ENCODE results near the gene SLC35A3.

GRCh38 chr1:99993468-99993845 is 23.7 kb downstream of the SLC35A3 start:
- TF ChIP-seq POLR2A (IDR thresholded peaks at IDR 0.05) = no peak
- TF ChIP-seq CTCF (IDR thresholded peaks at IDR 0.05) = no peak

Data from testis (tissue), 2 donors.